A549 treated with GW870086 at 1 μM for 4 hours (cell line): ENCODE results near the gene APBB1IP. TPM values are rescaled to one million over a fixed set of nuclear protein-coding genes. Genes with fewer than 3 reads are reported as not detected.

ENCODE experiments used
- total RNA-seq: library from RNA; stranded (reverse); fragments of 200-300 nt; extraction: Qiagen RNA extraction; gene quantifications from 5 replicates; pipeline ENCODE4 v1.2.3, GENCODE V29; 2022; ENCODE audit warnings: low read depth

APBB1IP gene
- 5.7 to 6.8 TPM (median 6.5 TPM) in 5 replicates for total RNA-seq

GRCh38 chr10:26437637-26438461 lies at the start of gene APBB1IP:
Gene APBB1IP (plus strand): TSS chr10:26438341. CDS start chr10:26492327, 53,986 bp downstream.

Other genes with a start within 250 kb of the APBB1IP start
- not detected in 5 replicates for gene GAD2, start 221.6 kb upstream of the APBB1IP start, total RNA-seq